H1 (cell line): Measurements from ENCODE around the gene FOXI2. TPM values are rescaled to one million over a fixed set of nuclear protein-coding genes. Genes with fewer than 3 reads are reported as not detected.

Experiments used
- GTF2F1 ChIP-seq: IDR thresholded peaks from 2 replicates; pipeline ENCODE4 v1.6.1; 2012; ENCODE audit warnings: low read depth, low read length, improper control_type of control experiment, borderline replicate concordance
- HDAC2 ChIP-seq, 2 experiments: fragments of 300-600 bp in 1 of 2; sonication (generic) in 1 of 2; IDR thresholded peaks; 2 replicates each; pipeline ENCODE4 v1.6.1; 2011 to 2012; ENCODE audit warnings: low read depth in 2 of 2, low read length in 2 of 2, mild to moderate bottlenecking in 2 of 2, moderate library complexity in 2 of 2, borderline replicate concordance in 1 of 2, inconsistent platforms in 1 of 2
- JUND ChIP-seq: IDR thresholded peaks from 2 replicates; pipeline ENCODE4 v1.6.1; 2011; ENCODE audit warnings: mild to moderate bottlenecking, improper control_type of control experiment, low read length
- KDM5A ChIP-seq: fragments of 200-600 bp; IDR thresholded peaks from 2 replicates; pipeline ENCODE4 v1.7.1; 2012; ENCODE audit warnings: mild to moderate bottlenecking, low read length, inconsistent platforms, mixed read lengths
- MAX ChIP-seq: IDR thresholded peaks from 2 replicates; pipeline ENCODE4 v1.6.1; 2012; ENCODE audit warnings: inconsistent platforms
- NRF1 ChIP-seq: IDR thresholded peaks from 2 replicates; pipeline ENCODE4 v1.6.1; 2011; ENCODE audit warnings: mild to moderate bottlenecking, low read depth, low read length, improper control_type of control experiment
- SP1 ChIP-seq: IDR thresholded peaks from 2 replicates; pipeline ENCODE4 v1.6.1; 2011; ENCODE audit warnings: low read depth, low read length
- TCF12 ChIP-seq: IDR thresholded peaks from 2 replicates; pipeline ENCODE4 v1.6.1; 2011; ENCODE audit warnings: low read depth, mild to moderate bottlenecking, low read length
- TEAD4 ChIP-seq: IDR thresholded peaks from 2 replicates; pipeline ENCODE4 v1.6.1; 2012; ENCODE audit warnings: low read depth, low read length, inconsistent platforms, mixed read lengths
- YY1 ChIP-seq: IDR thresholded peaks from 2 replicates; pipeline ENCODE4 v1.6.1; 2011; ENCODE audit warnings: low read depth, mild to moderate bottlenecking, low read length
- ZNF274 ChIP-seq: IDR thresholded peaks from 2 replicates; pipeline ENCODE4 v1.7.0; 2012; ENCODE audit warnings: low read length, borderline replicate concordance; ENCODE audit errors: extremely low read depth
- polyA plus RNA-seq, 7 experiments: library from polyadenylated mRNA; depleted of rRNA in 3 of 7; stranded (reverse) in 5 of 7; unstranded in 2 of 7; fragments of >200 nt in 5 of 7; fragments of 200-250 nt in 2 of 7; gene quantifications; 1 replicate in 5 of 7; 2 replicates in 1 of 7; 4 replicates in 1 of 7; pipeline versions ENCODE4 v1.2.1 to v1.2.3, GENCODE V29; 2011 to 2013; ENCODE audit warnings: missing spikeins in 2 of 7, mixed read lengths in 2 of 7
- total RNA-seq: library from RNA; stranded (reverse); fragmentation: NEBNext Ultra II Directional; extraction: Animal tissue kit (Norgen Biotek cat#: 25700); gene quantifications from 2 replicates; pipeline ENCODE4 v1.2.1, GENCODE V29; 2021

Gene FOXI2
- total and polyA plus RNA-seq, 2 of the 8 experiments (the other 6 are each of a cell fraction or from before 2014, with no cell fraction given): 1.0 TPM

DNA sequence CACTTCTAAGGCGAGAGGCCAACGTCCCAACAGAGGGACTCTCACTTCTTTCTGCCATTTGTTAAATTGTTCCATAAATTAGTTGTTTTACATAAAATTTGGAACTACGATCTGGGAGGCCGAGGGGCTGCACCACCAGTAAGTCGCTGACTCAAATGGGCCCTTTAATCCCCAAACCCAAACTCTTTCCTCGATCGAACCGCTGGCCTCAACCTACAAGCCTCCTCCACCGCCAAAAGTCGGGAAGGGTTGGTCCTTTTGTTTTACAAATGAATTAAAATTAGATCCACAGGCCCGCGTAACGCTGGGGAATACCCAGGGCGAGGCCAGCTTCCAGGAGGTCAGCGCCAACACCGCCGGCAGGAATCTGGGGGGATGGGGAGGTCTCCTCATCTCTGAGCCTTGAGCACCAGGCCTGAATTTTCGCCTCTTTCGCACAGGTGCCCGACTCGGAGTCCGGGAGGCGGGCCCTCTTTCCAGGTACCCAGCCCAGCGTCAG lies 1.2 kb upstream of the FOXI2 start (continued):
- TF ChIP-seq MAX (peak; percentile 16), TCF12 (no peak), TEAD4 (peak; percentile 47), YY1 (no peak), HDAC2 (IDR thresholded peaks at IDR 0.05; ENCODE audit: borderline replicate concordance in 1 of 2, low read depth in 2 of 2, low read length in 2 of 2) (0 out of 4 replicates have a peak, but pooled peaks of 1 of the 2 experiments have one; percentile 55), KDM5A (no peak), NRF1 (no peak), GTF2F1 (no peak), ZNF274 (no peak), JUND (no peak), SP1 (0 out of 2 replicates have a peak, but pooled peaks have one; percentile 27)
